HUES64 (cell line): ENCODE results near the gene NGEF.
"Not testable (repeated sequence)": the region's sequence is repeated elsewhere in the genome, so short reads cannot be mapped to it uniquely, and the experiment has no call there.

Experiments used
- H3K27ac ChIP-seq: 2 replicates; pipeline ENCODE4 v1.7.0; 2013; ENCODE audit warnings: low read depth, low read length, inconsistent platforms
- H3K27me3 ChIP-seq: 2 replicates; pipeline ENCODE4 v1.6.1; 2013; ENCODE audit warnings: mild to moderate bottlenecking, low read length; ENCODE audit not compliant: insufficient read depth
- H3K36me3 ChIP-seq: 2 replicates; pipeline ENCODE4 v1.6.1; 2013; ENCODE audit warnings: mild to moderate bottlenecking, low read length; ENCODE audit not compliant: insufficient read depth
- H3K4me1 ChIP-seq: 2 replicates; pipeline ENCODE4 v1.6.1; 2013; ENCODE audit warnings: mild to moderate bottlenecking, low read length, moderate library complexity; ENCODE audit not compliant: insufficient read depth
- H3K4me3 ChIP-seq: 2 replicates; pipeline ENCODE4 v1.5.1; 2013; ENCODE audit warnings: mild to moderate bottlenecking, low read length, moderate library complexity
- H3K9ac ChIP-seq: 2 replicates; pipeline ENCODE4 v1.6.1; 2013; ENCODE audit warnings: mild to moderate bottlenecking, low read depth, low read length
- H3K9me3 ChIP-seq: 2 replicates; pipeline ENCODE4 v1.6.1; 2013; ENCODE audit warnings: low read depth, low read length; ENCODE audit not compliant: insufficient read depth
- WGBS: fragments of 150-250, 120-280 bp; methylation state at CpG from one replicate; pipeline ENCODE4 v1.1.7; 2013; ENCODE audit warnings: missing lambda C conversion rate; 5-methylcytosine and 5-hydroxymethylcytosine counted together

The NGEF gene

DNA sequence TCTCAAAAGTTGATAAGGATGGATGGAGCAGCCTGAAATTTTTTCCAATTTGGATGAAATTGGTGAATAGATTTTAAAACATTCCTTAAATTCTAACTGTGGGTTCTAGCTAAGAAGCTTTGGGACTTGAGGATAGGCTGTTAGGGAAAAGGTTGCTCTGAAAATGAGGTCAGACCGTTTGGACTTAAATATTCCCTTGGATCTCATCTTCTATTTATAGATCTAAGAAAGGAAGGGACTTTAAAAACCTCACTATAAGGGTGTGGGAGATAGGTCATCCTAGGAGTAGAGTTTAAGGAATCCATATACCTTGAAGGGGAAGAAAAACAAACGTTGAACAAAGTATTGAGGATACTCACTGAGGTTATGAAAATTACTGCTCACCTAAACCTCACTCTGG lies 160.4 kb downstream of the NGEF start:
- Histone ChIP-seq H3K4me3 (no peak overlapping the region), H3K9ac (no peak overlapping the region), H3K4me1 (no peaks in the 10 kb centered on the region), H3K9me3 (no peaks in the 10 kb centered on the region), H3K27me3 (no peaks in the 10 kb centered on the region), H3K27ac (no peak overlapping the region), H3K36me3 (peaks cover 88% of the 10 kb centered on the region)
- WGBS: 89% methylated on average over 1 of the region's 2 CpGs

GRCh38 chr2:232852081-232852480 lies 161.0 kb downstream of the NGEF start:
- not testable (repeated sequence) for H3K4me3 ChIP-seq, H3K27ac ChIP-seq, H3K27me3 ChIP-seq, H3K9me3 ChIP-seq, H3K4me1 ChIP-seq, H3K9ac ChIP-seq
- peaks cover 88% of the 10 kb centered on the region for H3K36me3 ChIP-seq
- 96% methylated on average over 11 of the region's 11 CpGs for WGBS

GRCh38 chr2:232850039-232850438 lies 163.0 kb downstream of the NGEF start:
- no peak overlapping the region for H3K4me3 ChIP-seq
- H3K9ac ChIP-seq: no peak overlapping the region
- H3K27ac ChIP-seq: no peak overlapping the region
- H3K4me1 ChIP-seq: no peaks in the 10 kb centered on the region
- peaks cover 90% of the 10 kb centered on the region for H3K36me3 ChIP-seq
- WGBS: 99% methylated on average over 3 of the region's 3 CpGs
- H3K27me3 ChIP-seq: no peaks in the 10 kb centered on the region
- H3K9me3 ChIP-seq: no peaks in the 10 kb centered on the region

- Histone ChIP-seq H3K9ac (no peak overlapping the region), H3K4me1 (no peaks in the 10 kb centered on the region), H3K4me3 (no peak overlapping the region), H3K27ac (no peak overlapping the region), H3K36me3 (peaks cover 92% of the 10 kb centered on the region), H3K9me3 (no peaks in the 10 kb centered on the region), H3K27me3 (no peaks in the 10 kb centered on the region)
These were observed 167.0 kb downstream of the NGEF start for GRCh38 chr2:232846055-232846454.

DNA sequence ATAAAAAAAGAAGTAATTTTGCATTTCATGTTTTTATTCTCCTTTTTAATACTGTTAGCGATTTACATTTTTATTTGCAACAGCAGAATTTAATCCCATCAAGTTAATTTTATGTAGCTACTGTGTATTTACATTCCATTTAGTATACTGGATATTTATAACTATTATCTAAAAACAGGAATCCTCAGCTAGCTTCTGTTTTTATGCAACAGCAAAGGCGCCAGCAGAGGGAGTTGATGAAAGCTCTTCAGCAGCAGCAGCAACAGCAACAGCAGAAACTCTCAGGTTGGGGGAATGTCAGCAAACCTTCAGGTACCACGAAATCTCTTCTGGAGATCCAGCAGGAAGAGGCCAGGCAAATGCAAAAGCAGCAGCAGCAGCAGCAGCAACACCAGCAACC lies 169.2 kb downstream of the NGEF start:
- peaks cover 91% of the 10 kb centered on the region for H3K36me3 ChIP-seq

GRCh38 chr2:232842689-232843088 lies 170.4 kb downstream of the NGEF start:
- H3K4me1 ChIP-seq: peaks cover 6% of the 10 kb centered on the region; the same call in 1 of the 2 replicates
- H3K27ac ChIP-seq: no peak overlapping the region
- H3K4me3 ChIP-seq: no peak overlapping the region
- H3K9me3 ChIP-seq: no peaks in the 10 kb centered on the region
- peaks cover 87% of the 10 kb centered on the region for H3K36me3 ChIP-seq
- no peak overlapping the region for H3K9ac ChIP-seq
- H3K27me3 ChIP-seq: no peaks in the 10 kb centered on the region
- WGBS: 76% methylated on average over 2 of the region's 2 CpGs

More for the DNA sequence above, 169.2 kb downstream of the NGEF start:
- no peak overlapping the region for H3K4me3 ChIP-seq
- H3K27me3 ChIP-seq: no peaks in the 10 kb centered on the region
- WGBS: 91% methylated on average over 2 of the region's 3 CpGs
- H3K9me3 ChIP-seq: no peaks in the 10 kb centered on the region
- no peak overlapping the region for H3K27ac ChIP-seq
- H3K4me1 ChIP-seq: no peaks in the 10 kb centered on the region
- no peak overlapping the region for H3K9ac ChIP-seq

DNA sequence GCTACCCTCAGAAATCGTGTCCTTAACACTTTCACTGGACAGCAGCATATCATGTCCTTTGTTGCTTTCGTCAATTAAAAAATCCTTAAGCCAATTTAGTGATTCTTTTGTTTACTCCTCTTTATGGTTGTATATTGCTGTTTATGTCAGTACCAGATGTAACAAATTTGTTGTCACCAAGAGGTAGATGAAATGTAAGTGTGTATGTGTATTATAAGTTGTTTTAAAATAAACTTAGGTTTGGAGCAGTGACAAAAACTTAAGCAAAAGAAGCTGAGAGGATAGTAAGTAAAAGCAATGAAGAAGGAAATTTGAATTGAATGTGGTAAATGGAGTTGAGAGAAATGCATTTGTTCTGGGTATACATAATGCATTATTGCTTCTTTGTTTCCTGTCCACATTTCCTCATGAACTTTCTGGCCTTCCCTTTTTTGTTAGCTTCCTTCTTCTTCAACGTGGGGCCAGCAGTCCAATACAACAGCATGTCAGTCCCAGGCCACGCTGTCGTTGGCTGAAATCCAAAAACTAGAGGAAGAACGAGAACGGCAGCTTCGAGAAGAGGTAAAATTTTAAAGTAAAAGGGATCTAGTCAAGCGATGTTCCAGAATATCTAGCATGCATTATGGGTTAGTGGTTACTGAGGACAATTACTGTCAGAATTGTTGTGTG lies 173.5 kb downstream of the NGEF start:
- H3K4me1 ChIP-seq: peaks cover 6% of the 10 kb centered on the region; the same call in 1 of the 2 replicates
- no peak overlapping the region for H3K27ac ChIP-seq
- no peak overlapping the region for H3K9ac ChIP-seq
- WGBS: 94% methylated on average over 9 of the region's 9 CpGs
- H3K27me3 ChIP-seq: no peaks in the 10 kb centered on the region
- peaks cover 82% of the 10 kb centered on the region for H3K36me3 ChIP-seq
- no peak overlapping the region for H3K4me3 ChIP-seq
- no peaks in the 10 kb centered on the region for H3K9me3 ChIP-seq

- WGBS: 91% methylated on average over 2 of the region's 2 CpGs
- no peaks in the 10 kb centered on the region for H3K9me3 ChIP-seq
- no peak overlapping the region for H3K27ac ChIP-seq
- H3K36me3 ChIP-seq: peaks cover 82% of the 10 kb centered on the region
- no peak overlapping the region for H3K4me3 ChIP-seq
- peaks cover 6% of the 10 kb centered on the region; the same call in 1 of the 2 replicates for H3K4me1 ChIP-seq
- H3K27me3 ChIP-seq: no peaks in the 10 kb centered on the region
- no peak overlapping the region for H3K9ac ChIP-seq
These were observed 174.6 kb downstream of the NGEF start for GRCh38 chr2:232838406-232838874.

DNA sequence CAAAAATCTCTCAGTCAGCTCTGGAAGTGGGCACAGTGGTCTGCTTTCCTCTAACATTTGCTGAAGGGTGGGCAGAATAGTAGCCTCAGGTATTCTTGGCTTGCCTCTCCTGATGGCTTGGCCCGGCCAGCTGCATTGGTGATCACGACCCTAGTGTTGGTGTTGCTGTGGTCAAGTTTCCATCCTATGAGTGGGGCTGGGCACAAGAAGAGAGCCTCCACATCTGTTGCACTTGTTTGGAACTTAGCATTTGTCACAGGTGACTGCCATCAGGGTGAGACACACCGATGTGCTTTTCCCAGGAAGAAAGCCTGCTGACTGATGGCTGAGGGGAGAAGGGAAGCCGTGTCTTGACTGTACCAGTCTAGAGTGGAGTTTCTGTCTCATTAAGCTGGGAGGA lies 176.1 kb downstream of the NGEF start:
- Histone ChIP-seq H3K9ac (no peak overlapping the region), H3K9me3 (no peaks in the 10 kb centered on the region), H3K4me1 (peaks cover 6% of the 10 kb centered on the region; the same call in 1 of the 2 replicates), H3K4me3 (no peak overlapping the region), H3K36me3 (peaks cover 89% of the 10 kb centered on the region), H3K27me3 (no peaks in the 10 kb centered on the region), H3K27ac (no peak overlapping the region)
- WGBS: 96% methylated on average over 4 of the region's 4 CpGs

GRCh38 chr2:232835687-232836208 lies 177.3 kb downstream of the NGEF start:
- Histone ChIP-seq H3K9ac (no peak overlapping the region), H3K27me3 (no peaks in the 10 kb centered on the region), H3K36me3 (peaks cover 91% of the 10 kb centered on the region), H3K4me1 (peaks cover 6% of the 10 kb centered on the region; the same call in 1 of the 2 replicates), H3K9me3 (no peaks in the 10 kb centered on the region), H3K4me3 (no peak overlapping the region), H3K27ac (no peak overlapping the region)
- 94% methylated on average over 13 of the region's 14 CpGs for WGBS

- Histone ChIP-seq H3K9me3 (no peaks in the 10 kb centered on the region), H3K27ac (no peak overlapping the region), H3K36me3 (peaks cover 85% of the 10 kb centered on the region), H3K4me3 (no peak overlapping the region), H3K27me3 (no peaks in the 10 kb centered on the region), H3K9ac (no peak overlapping the region), H3K4me1 (peaks cover 6% of the 10 kb centered on the region; the same call in 1 of the 2 replicates)
- 100% methylated on average over 1 of the region's 1 CpG for WGBS
These were observed 179.2 kb downstream of the NGEF start for GRCh38 chr2:232833830-232834229.
